Activated T-helper 1 cell treated with Interleukin-2 at 50 U/mL for 16 hours (primary cell): ENCODE results near the gene OR52J3.

ENCODE experiments used
- DNase-seq: peaks from one replicate; pipeline ENCODE4 v3.0.0-alpha.2; 2020; ENCODE audit warnings: low read depth

Gene OR52J3

GRCh38 chr11:5096011-5096410 is 49.7 kb downstream of the OR52J3 start:
- no peak for DNase-seq
